ENCODE data around the gene SPRR5.

SPRR5 gene

GRCh38 chr1:152906023-152906565 is 40.9 kb upstream of the SPRR5 start:
- no peak for TF ChIP-seq CTCF (IDR thresholded peaks at IDR 0.05; ENCODE audit: control extremely low read depth, extremely low read depth, low read depth, missing control alignments)
- ChIA-PET POLR2A (no interaction called here), CTCF (interaction anchor here (0.8 to 1.9 kb wide), 6 partner anchors 8 to 316 kb away, joined by 3 to 7 read pairs (median 3); no protein-coding TSS in a partner anchor)
- DNase-seq (ENCODE audit: extremely low spot score): no peak

DNA sequence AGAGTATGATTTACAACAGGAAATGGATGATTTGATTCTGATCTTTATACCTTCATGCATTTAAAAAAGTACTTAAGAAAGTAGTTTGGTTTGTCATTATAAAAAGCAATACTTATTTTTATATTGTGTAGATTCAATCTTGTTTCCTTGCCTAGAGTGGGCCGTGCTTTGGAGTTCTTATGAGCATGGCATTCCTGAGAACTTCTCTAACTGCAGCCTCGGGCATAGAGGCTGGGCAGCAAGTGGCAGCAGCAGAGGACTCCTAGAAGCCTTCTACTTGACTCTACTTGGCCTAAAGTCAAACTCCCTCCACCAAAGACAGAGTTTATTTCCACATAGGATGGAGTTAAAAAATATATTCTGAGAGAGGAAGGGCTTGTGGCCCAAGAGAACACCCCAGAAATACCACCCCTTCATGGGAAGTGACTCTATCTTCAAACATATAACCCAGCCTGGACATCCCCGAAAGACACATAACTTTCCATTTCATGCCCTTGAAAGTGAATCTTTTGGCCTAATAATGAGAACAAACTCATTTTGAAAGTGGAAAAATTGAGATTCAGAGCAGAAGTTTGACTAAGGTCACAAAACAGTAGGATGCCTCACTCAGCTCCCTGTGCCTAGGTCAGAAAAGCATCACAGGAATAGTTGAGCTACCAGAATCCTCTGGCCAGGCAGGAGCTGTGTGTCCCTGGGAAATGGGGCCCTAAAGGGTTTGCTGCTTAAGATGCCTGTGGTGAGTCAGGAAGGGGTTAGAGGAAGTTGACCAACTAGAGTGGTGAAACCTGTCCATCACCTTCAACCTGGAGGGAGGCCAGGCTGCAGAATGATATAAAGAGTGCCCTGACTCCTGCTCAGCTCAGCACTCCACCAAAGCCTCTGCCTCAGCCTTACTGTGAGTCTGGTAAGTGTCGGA is 39.1 kb upstream of the SPRR5 start, which contains the start of gene IVL:
Gene IVL (plus strand): TSS at position 861 of the 916 bp plus-strand sequence. CDS start 1,252 bp downstream, outside the sequence.
- TF ChIP-seq CTCF (IDR thresholded peaks at IDR 0.05; ENCODE audit: control extremely low read depth, extremely low read depth, low read depth, missing control alignments): no peak
- ChIA-PET POLR2A (interaction anchor here (1.6 kb wide), 1 partner anchor 24 kb away, joined by 3 read pairs; no protein-coding TSS in a partner anchor), CTCF (interaction anchor here (0.7 to 9.1 kb wide), 6 partner anchors 9 to 316 kb away, joined by 3 to 48 read pairs (median 4); partner anchors contain the start of gene SMCP)
- peak; percentile 65 for DNase-seq (ENCODE audit: extremely low spot score)

DNA sequence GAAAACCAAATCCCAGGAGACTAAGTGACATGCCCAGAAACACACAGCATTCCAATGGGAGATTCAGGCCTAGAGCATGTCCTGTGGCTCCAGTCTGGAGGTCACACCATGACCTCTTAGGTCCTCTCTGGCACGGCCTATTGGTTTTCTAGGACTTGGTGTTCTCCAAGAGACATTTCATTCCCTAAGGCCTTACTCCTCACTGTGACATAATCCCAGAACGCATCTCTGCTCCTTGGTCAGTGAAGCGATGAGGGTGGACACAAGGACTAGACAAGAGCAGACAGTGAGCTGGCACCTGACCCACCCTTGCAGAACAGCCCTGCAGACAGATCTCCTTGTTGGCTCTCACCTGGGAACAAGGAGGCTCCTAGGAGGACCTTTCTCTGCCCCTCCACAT is 37.8 kb upstream of the SPRR5 start:
- ChIA-PET POLR2A (interaction anchor here (1.6 kb wide), 1 partner anchor 25 kb away, joined by 3 read pairs; no protein-coding TSS in a partner anchor), CTCF (interaction anchor here (0.7 to 9.1 kb wide), 6 partner anchors 11 to 314 kb away, joined by 3 to 48 read pairs (median 7); partner anchors contain the start of gene SMCP)
- no peak for DNase-seq (ENCODE audit: extremely low spot score)
- no peak for TF ChIP-seq CTCF (IDR thresholded peaks at IDR 0.05; ENCODE audit: control extremely low read depth, extremely low read depth, low read depth, missing control alignments)

GRCh38 chr1:152912471-152912870 is 34.5 kb upstream of the SPRR5 start:
- POLR2A ChIA-PET: no interaction called here

DNA sequence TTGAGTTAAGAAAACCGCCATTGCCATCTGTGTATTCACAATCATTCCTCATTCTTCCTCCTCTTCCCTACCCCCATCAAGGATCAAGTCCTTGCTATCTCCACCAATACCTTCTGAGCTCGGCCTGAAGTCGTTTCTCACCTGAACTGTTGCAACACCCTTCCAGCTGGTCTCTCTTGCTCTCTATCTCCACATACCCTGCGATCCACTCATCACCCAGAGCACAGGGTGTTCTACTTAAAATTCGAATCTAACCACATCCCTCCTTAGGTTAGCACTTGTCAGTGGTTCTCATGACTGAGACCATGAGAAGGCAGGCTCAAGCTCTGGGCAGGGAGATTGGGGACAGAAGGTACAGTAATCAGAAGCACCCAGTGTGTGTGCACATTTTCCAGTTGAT is 34.1 kb upstream of the SPRR5 start:
- ChIA-PET POLR2A (no interaction called here), CTCF (interaction anchor here (1.5 to 9.1 kb wide), 3 partner anchors 13 to 48 kb away, joined by 5 to 48 read pairs (median 8); no protein-coding TSS in a partner anchor)
- no peak for DNase-seq (ENCODE audit: extremely low spot score)
- no peak for TF ChIP-seq CTCF (IDR thresholded peaks at IDR 0.05; ENCODE audit: control extremely low read depth, extremely low read depth, low read depth, missing control alignments)

More at GRCh38 chr1:152912471-152912870, 34.5 kb upstream of the SPRR5 start:
- TF ChIP-seq CTCF (IDR thresholded peaks at IDR 0.05; ENCODE audit: control extremely low read depth, extremely low read depth, low read depth, missing control alignments): no peak
- no peak for DNase-seq (ENCODE audit: extremely low spot score)
- CTCF ChIA-PET: interaction anchor here (1.1 to 9.1 kb wide), 3 partner anchors 14 to 41 kb away, joined by 3 to 48 read pairs (median 8); no protein-coding TSS in a partner anchor

- ChIA-PET CTCF (interaction anchor here (0.8 to 0.9 kb wide), 2 partner anchors 12 to 306 kb away, joined by 3 read pairs; no protein-coding TSS in a partner anchor), POLR2A (no interaction called here)
- DNase-seq (ENCODE audit: extremely low spot score): no peak
- TF ChIP-seq CTCF (IDR thresholded peaks at IDR 0.05; ENCODE audit: control extremely low read depth, extremely low read depth, low read depth, missing control alignments): peak; percentile 23
Measured at GRCh38 chr1:152917794-152918193, 29.2 kb upstream of the SPRR5 start.
